HepG2 (cell line): ENCODE data around the gene FRK. TPM values are rescaled to one million over a fixed set of nuclear protein-coding genes. Genes with fewer than 3 reads are reported as not detected.
A peak's percentile ranks its signal among the peaks of the same experiment; 100 is the strongest.

ENCODE experiments used
- AKNA ChIP-seq: sonication (generic); formaldehyde crosslinking; IDR thresholded peaks from 2 replicates; pipeline ENCODE4 v1.4.0; 2020; ENCODE audit warnings: missing genetic modification reagents, borderline replicate concordance
- ARNT2 ChIP-seq: sonication (generic); formaldehyde crosslinking; IDR thresholded peaks from 2 replicates; pipeline ENCODE4 v1.8.0; 2022; ENCODE audit warnings: mild to moderate bottlenecking, low read depth, missing genetic modification reagents, moderate library complexity
- DMAP1 ChIP-seq: IDR thresholded peaks from 2 replicates; pipeline ENCODE4 v1.6.1; 2016
- ELF1 ChIP-seq: sonication (generic); formaldehyde crosslinking; IDR thresholded peaks from 2 replicates; pipeline ENCODE4 v1.4.0; 2020; ENCODE audit warnings: missing genetic modification reagents
- HNRNPK ChIP-seq: fragments of 200-400 bp; formaldehyde crosslinking; IDR thresholded peaks from 2 replicates; pipeline ENCODE4 v1.6.1; 2018; ENCODE audit warnings: low read length, low read depth, moderate library complexity, mild to moderate bottlenecking; ENCODE audit not compliant: poor library complexity, severe bottlenecking
- HOXA9 ChIP-seq: sonication (generic); formaldehyde crosslinking; IDR thresholded peaks from 2 replicates; pipeline ENCODE4 v1.8.1; 2022; ENCODE audit warnings: missing genetic modification reagents, mild to moderate bottlenecking, moderate library complexity, borderline replicate concordance
- KDM4B ChIP-seq: sonication (generic); formaldehyde crosslinking; IDR thresholded peaks from 2 replicates; pipeline ENCODE4 v1.4.0; 2020; ENCODE audit warnings: missing genetic modification reagents
- MAFK ChIP-seq, 2 experiments: IDR thresholded peaks in 1 of 2; conservative IDR thresholded peaks in 1 of 2; 2 replicates each; pipeline ENCODE4 v1.6.1; 2011; ENCODE audit warnings: improper control_type of control experiment in 2 of 2, low read length in 2 of 2
- MYC ChIP-seq: sonication (generic); formaldehyde crosslinking; IDR thresholded peaks from 2 replicates; pipeline ENCODE4 v1.9.0; 2021; ENCODE audit warnings: missing genetic modification reagents, borderline replicate concordance
- NFIC ChIP-seq: IDR thresholded peaks from 2 replicates; pipeline ENCODE4 v1.6.1; 2012; ENCODE audit warnings: mild to moderate bottlenecking, low read length, inconsistent platforms
- RXRB ChIP-seq: IDR thresholded peaks from 2 replicates; pipeline ENCODE4 v1.6.1; 2016; ENCODE audit warnings: borderline replicate concordance, missing genetic modification reagents, missing compliant biosample characterization
- SAFB2 ChIP-seq: sonication (generic); formaldehyde crosslinking; IDR thresholded peaks from 2 replicates; pipeline ENCODE4 v1.5.1; 2020; ENCODE audit warnings: missing genetic modification reagents, low read depth, mild to moderate bottlenecking, borderline replicate concordance
- ZFY ChIP-seq: sonication (generic); formaldehyde crosslinking; IDR thresholded peaks from 2 replicates; pipeline ENCODE4 v1.4.0; 2020; ENCODE audit warnings: missing genetic modification reagents
- ZNF441 ChIP-seq: sonication (generic); formaldehyde crosslinking; IDR thresholded peaks from 2 replicates; pipeline ENCODE4 v1.7.0; 2021; ENCODE audit warnings: missing genetic modification reagents, borderline replicate concordance
- ZNF850 ChIP-seq: sonication (generic); formaldehyde crosslinking; conservative IDR thresholded peaks from 2 replicates; pipeline ENCODE4 v1.9.0; 2021; ENCODE audit warnings: mild to moderate bottlenecking, missing genetic modification reagents
- polyA plus RNA-seq, 8 experiments: library from polyadenylated mRNA; depleted of rRNA in 3 of 8; stranded (reverse) in 7 of 8; unstranded in 1 of 8; fragments of >200 nt; fragmentation: Illumina TruSeq in 4 of 8; extraction: Trizol in 4 of 8; gene quantifications; 2 replicates each; pipeline versions ENCODE4 v1.2.1 to v1.2.3, GENCODE V29; 2011 to 2016; ENCODE audit warnings: low read depth in 4 of 8, missing spikeins in 1 of 8, mixed read lengths in 1 of 8; ENCODE audit not compliant: insufficient read depth in 1 of 8
- total RNA-seq, 5 experiments: library from RNA; depleted of rRNA; stranded (reverse); fragments of >200 nt; fragmentation: Illumina TruSeq; extraction: Trizol; gene quantifications; 2 replicates each; pipeline ENCODE4 v1.2.3, GENCODE V29; 2016; ENCODE audit warnings: low read depth in 1 of 5
- TF ChIP-seq, protein P1 (sequence below): sonication (generic); formaldehyde crosslinking; conservative IDR thresholded peaks from 2 replicates; pipeline ENCODE4 v1.8.0; 2022; ENCODE audit warnings: mild to moderate bottlenecking, moderate library complexity, missing genetic modification reagents
- TF ChIP-seq, protein P2 (sequence below): sonication (generic); formaldehyde crosslinking; IDR thresholded peaks from 2 replicates; pipeline ENCODE4 v1.5.0; 2020; ENCODE audit warnings: mild to moderate bottlenecking, missing genetic modification reagents

The FRK gene
- total and polyA plus RNA-seq, 2 of the 13 experiments (the other 11 are each of a cell fraction or from before 2014, with no cell fraction given), result 1.3 to 2.9 TPM

DNA sequence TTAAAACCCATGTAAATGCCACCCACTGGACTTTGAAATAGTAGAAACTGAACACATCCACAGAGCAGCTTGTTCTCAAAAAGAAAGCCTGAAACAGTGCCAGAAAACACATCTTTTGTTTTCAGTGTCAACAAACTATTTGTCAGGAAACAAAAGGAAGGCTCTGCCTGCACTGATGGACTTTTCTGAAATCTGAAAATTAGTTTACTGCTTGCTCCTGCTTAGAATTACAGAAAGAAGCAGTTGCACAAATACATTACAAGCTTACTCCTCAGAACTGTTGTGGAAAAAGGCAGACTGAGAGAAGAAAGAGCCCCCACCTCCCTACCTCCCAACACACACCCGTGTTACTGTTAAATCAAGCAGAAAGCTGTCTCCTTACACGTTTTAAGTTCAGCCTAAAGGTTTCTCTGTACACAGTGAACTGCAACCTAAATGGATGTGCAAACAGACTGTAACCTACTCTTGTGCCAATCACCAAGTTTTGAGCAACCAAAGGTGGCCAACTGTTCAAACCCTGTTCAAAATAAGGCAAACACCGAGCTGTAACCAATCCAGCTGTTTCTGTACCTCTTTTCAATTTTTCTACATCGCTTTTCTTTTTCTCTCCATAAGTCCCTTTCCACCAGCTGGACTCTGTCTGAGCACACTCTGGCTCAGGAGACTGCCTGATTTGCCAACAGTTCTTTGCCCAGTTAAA is 43.7 kb downstream of the FRK start (continued):
- TF ChIP-seq, protein P1, sequence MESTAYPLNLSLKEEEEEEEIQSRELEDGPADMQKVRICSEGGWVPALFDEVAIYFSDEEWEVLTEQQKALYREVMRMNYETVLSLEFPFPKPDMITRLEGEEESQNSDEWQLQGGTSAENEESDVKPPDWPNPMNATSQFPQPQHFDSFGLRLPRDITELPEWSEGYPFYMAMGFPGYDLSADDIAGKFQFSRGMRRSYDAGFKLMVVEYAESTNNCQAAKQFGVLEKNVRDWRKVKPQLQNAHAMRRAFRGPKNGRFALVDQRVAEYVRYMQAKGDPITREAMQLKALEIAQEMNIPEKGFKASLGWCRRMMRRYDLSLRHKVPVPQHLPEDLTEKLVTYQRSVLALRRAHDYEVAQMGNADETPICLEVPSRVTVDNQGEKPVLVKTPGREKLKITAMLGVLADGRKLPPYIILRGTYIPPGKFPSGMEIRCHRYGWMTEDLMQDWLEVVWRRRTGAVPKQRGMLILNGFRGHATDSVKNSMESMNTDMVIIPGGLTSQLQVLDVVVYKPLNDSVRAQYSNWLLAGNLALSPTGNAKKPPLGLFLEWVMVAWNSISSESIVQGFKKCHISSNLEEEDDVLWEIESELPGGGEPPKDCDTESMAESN (CRISPR knock-in tag), result no peak
- TF ChIP-seq DMAP1 (CRISPR knock-in tag) (no peak), AKNA (CRISPR knock-in tag) (no peak), RXRB (CRISPR knock-in tag) (0 out of 2 replicates have a peak, but pooled peaks have one; percentile 29), ZNF441 (no peak), HOXA9 (CRISPR knock-in tag) (no peak), ZNF850 (no peak), ELF1 (CRISPR knock-in tag) (no peak), ZFY (CRISPR knock-in tag) (no peak), HNRNPK (no peak), NFIC (0 out of 2 replicates have a peak, but pooled peaks have one; percentile 25), MYC (CRISPR knock-in tag) (no peak), KDM4B (CRISPR knock-in tag) (no peak), MAFK (conservative IDR thresholded peaks at IDR 0.05 in 1 of 2, IDR thresholded peaks at IDR 0.05 in 1 of 2; ENCODE audit: low read length in 2 of 2) (no peak), SAFB2 (CRISPR knock-in tag) (no peak), ARNT2 (no peak)
- TF ChIP-seq, protein P2, sequence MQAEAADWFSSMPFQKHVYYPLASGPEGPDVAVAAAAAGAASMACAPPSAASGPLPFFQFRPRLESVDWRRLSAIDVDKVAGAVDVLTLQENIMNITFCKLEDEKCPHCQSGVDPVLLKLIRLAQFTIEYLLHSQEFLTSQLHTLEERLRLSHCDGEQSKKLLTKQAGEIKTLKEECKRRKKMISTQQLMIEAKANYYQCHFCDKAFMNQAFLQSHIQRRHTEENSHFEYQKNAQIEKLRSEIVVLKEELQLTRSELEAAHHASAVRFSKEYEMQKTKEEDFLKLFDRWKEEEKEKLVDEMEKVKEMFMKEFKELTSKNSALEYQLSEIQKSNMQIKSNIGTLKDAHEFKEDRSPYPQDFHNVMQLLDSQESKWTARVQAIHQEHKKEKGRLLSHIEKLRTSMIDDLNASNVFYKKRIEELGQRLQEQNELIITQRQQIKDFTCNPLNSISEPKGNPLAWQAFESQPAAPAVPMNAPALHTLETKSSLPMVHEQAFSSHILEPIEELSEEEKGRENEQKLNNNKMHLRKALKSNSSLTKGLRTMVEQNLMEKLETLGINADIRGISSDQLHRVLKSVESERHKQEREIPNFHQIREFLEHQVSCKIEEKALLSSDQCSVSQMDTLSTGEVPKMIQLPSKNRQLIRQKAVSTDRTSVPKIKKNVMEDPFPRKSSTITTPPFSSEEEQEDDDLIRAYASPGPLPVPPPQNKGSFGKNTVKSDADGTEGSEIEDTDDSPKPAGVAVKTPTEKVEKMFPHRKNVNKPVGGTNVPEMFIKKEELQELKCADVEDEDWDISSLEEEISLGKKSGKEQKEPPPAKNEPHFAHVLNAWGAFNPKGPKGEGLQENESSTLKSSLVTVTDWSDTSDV (CRISPR knock-in tag), result no peak
